Kidney glomerular epithelial cell (primary cell): ENCODE measurements around the gene CFAP99.
"Not testable (repeated sequence)": the region's sequence is repeated elsewhere in the genome, so short reads cannot be mapped to it uniquely, and the experiment has no call there.

Experiments used
- DNase-seq: peaks from one replicate; lab custom pipeline; 2025; lab: John Stamatoyannopoulos, UW

CFAP99 gene

GRCh38 chr4:2429945-2430757 lies 11.4 kb downstream of the CFAP99 start:
- DNase-seq, result not testable (repeated sequence)

- DNase-seq, result no peak
Measured at GRCh38 chr4:2432004-2432403, 13.2 kb downstream of the CFAP99 start.

- DNase-seq, result no peak
Measured at GRCh38 chr4:2432991-2433530, 14.3 kb downstream of the CFAP99 start.

GRCh38 chr4:2433609-2434350 lies 15.0 kb downstream of the CFAP99 start:
- no peak for DNase-seq

GRCh38 chr4:2434420-2434819 lies 15.7 kb downstream of the CFAP99 start:
- no peak for DNase-seq

GRCh38 chr4:2436301-2436700 lies 17.5 kb downstream of the CFAP99 start:
- DNase-seq, result peak; percentile 25

- DNase-seq, result no peak
Measured at GRCh38 chr4:2436761-2437474, 18.2 kb downstream of the CFAP99 start.

- no peak for DNase-seq
Measured at GRCh38 chr4:2437475-2438215, 18.9 kb downstream of the CFAP99 start.

- no peak for DNase-seq
Measured at GRCh38 chr4:2438822-2439718, 20.3 kb downstream of the CFAP99 start.

- DNase-seq, result no peak
Measured at GRCh38 chr4:2441393-2442174, 22.8 kb downstream of the CFAP99 start.

GRCh38 chr4:2442175-2442993 lies 23.6 kb downstream of the CFAP99 start:
- no peak for DNase-seq

- DNase-seq, result no peak
Measured at GRCh38 chr4:2443061-2443730, 24.4 kb downstream of the CFAP99 start.

- no peak for DNase-seq
Measured at GRCh38 chr4:2443956-2444740, 25.4 kb downstream of the CFAP99 start.

- no peak for DNase-seq
Measured at GRCh38 chr4:2445130-2445529, 26.4 kb downstream of the CFAP99 start.

- no peak for DNase-seq
Measured at GRCh38 chr4:2445571-2445970, 26.8 kb downstream of the CFAP99 start.

GRCh38 chr4:2446656-2447564 lies 28.2 kb downstream of the CFAP99 start:
- DNase-seq, result no peak

- DNase-seq, result no peak
Measured at GRCh38 chr4:2448589-2448988, 29.8 kb downstream of the CFAP99 start.
